ENCODE data around the gene BCAR1. TPM values are rescaled to one million over a fixed set of nuclear protein-coding genes. Genes with fewer than 3 reads are reported as not detected.

BCAR1 gene
- total RNA-seq, 1 donor from 2014 or later, result 182 TPM

- TF ChIP-seq CTCF (IDR thresholded peaks at IDR 0.05; ENCODE audit: unreplicated experiment), result no peak
- Mint-ChIP-seq H3K4me1 (ENCODE audit: unreplicated experiment) (peaks cover 4% of the 10 kb centered on the region), H3K4me3 (ENCODE audit: unreplicated experiment) (no peak overlapping the region), H3K36me3 (ENCODE audit: low read depth, unreplicated experiment) (no peaks in the 10 kb centered on the region), H3K9me3 (ENCODE audit: unreplicated experiment) (no peaks in the 10 kb centered on the region), H3K27ac (ENCODE audit: unreplicated experiment) (no peak overlapping the region), H3K27me3 (ENCODE audit: unreplicated experiment) (peaks cover 21% of the 10 kb centered on the region)
- no peak for DNase-seq (ENCODE audit: low spot score)
Measured at GRCh38 chr16:75219838-75220237, 31.6 kb downstream of the BCAR1 start.

- Mint-ChIP-seq H3K4me1 (ENCODE audit: unreplicated experiment) (peaks cover 4% of the 10 kb centered on the region), H3K36me3 (ENCODE audit: low read depth, unreplicated experiment) (no peaks in the 10 kb centered on the region), H3K9me3 (ENCODE audit: unreplicated experiment) (no peaks in the 10 kb centered on the region), H3K27ac (ENCODE audit: unreplicated experiment) (no peak overlapping the region), H3K27me3 (ENCODE audit: unreplicated experiment) (peaks cover 14% of the 10 kb centered on the region), H3K4me3 (ENCODE audit: unreplicated experiment) (no peak overlapping the region)
- no peak for TF ChIP-seq CTCF (IDR thresholded peaks at IDR 0.05; ENCODE audit: unreplicated experiment)
- DNase-seq (ENCODE audit: low spot score), result no peak
Measured at GRCh38 chr16:75219088-75219487, 32.3 kb downstream of the BCAR1 start.

- TF ChIP-seq CTCF (IDR thresholded peaks at IDR 0.05; ENCODE audit: unreplicated experiment), result no peak
- Mint-ChIP-seq H3K4me1 (ENCODE audit: unreplicated experiment) (peaks cover 4% of the 10 kb centered on the region), H3K36me3 (ENCODE audit: low read depth, unreplicated experiment) (no peaks in the 10 kb centered on the region), H3K4me3 (ENCODE audit: unreplicated experiment) (no peak within 1 kb of the TSS), H3K27me3 (ENCODE audit: unreplicated experiment) (peaks cover 13% of the 10 kb centered on the region), H3K9me3 (ENCODE audit: unreplicated experiment) (no peaks in the 10 kb centered on the region), H3K27ac (ENCODE audit: unreplicated experiment) (no peak within 1 kb of the TSS)
- no peak for DNase-seq (ENCODE audit: low spot score)
Measured at GRCh38 chr16:75218256-75219076, 33.0 kb downstream of the BCAR1 start, which contains the start of gene CTRB1. TSS of gene CTRB1 (plus strand) at chr16:75218988. CDS start at chr16:75219008, 20 bp downstream.

GRCh38 chr16:75217389-75217851 lies 34.0 kb downstream of the BCAR1 start:
- peaks cover 4% of the 10 kb centered on the region for H3K4me1 Mint-ChIP-seq (ENCODE audit: unreplicated experiment)
- H3K9me3 Mint-ChIP-seq (ENCODE audit: unreplicated experiment), result no peaks in the 10 kb centered on the region
- DNase-seq (ENCODE audit: low spot score), result no peak
- H3K4me3 Mint-ChIP-seq (ENCODE audit: unreplicated experiment), result no peak overlapping the region
- TF ChIP-seq CTCF (IDR thresholded peaks at IDR 0.05; ENCODE audit: unreplicated experiment), result no peak
- H3K36me3 Mint-ChIP-seq (ENCODE audit: low read depth, unreplicated experiment), result no peaks in the 10 kb centered on the region
- no peak overlapping the region for H3K27ac Mint-ChIP-seq (ENCODE audit: unreplicated experiment)
- H3K27me3 Mint-ChIP-seq (ENCODE audit: unreplicated experiment), result peaks cover 12% of the 10 kb centered on the region

- H3K36me3 Mint-ChIP-seq (ENCODE audit: low read depth, unreplicated experiment), result no peaks in the 10 kb centered on the region
- H3K4me3 Mint-ChIP-seq (ENCODE audit: unreplicated experiment), result no peak overlapping the region
- peaks cover 8% of the 10 kb centered on the region for H3K27me3 Mint-ChIP-seq (ENCODE audit: unreplicated experiment)
- no peak for DNase-seq (ENCODE audit: low spot score)
- H3K4me1 Mint-ChIP-seq (ENCODE audit: unreplicated experiment), result no peaks in the 10 kb centered on the region
- no peak for TF ChIP-seq CTCF (IDR thresholded peaks at IDR 0.05; ENCODE audit: unreplicated experiment)
- no peak overlapping the region for H3K27ac Mint-ChIP-seq (ENCODE audit: unreplicated experiment)
- no peaks in the 10 kb centered on the region for H3K9me3 Mint-ChIP-seq (ENCODE audit: unreplicated experiment)
Measured at GRCh38 chr16:75216576-75216975, 34.8 kb downstream of the BCAR1 start.

All from endothelial cell (in vitro differentiated cells).